ENCODE measurements around the gene ZNF787. TPM values are rescaled to one million over a fixed set of nuclear protein-coding genes. Genes with fewer than 3 reads are reported as not detected.

ZNF787 gene
- total and polyA plus RNA-seq, 10 donors, result 16.6 to 53.8 (median 30.9) TPM

DNA sequence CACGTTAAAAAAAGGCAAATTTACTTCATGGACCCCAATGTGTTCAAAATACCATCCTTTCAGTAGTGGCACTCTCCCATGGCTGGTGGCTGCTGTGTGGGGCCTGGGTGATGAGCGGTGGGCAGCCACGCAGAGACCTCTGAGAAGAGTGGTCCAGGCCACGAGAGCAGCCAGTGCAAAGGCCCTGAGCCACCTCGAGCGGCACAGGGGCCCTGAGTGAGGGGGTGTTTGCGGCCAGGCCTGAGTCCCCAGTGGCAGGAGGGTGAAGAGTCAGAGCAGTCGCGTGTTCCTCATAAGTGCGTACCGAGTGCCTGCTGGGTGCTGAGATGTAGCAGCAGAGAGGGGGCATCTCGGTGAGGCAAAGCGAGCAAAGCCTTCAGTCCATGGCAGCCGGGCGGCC lies 27.0 kb upstream of the ZNF787 start:
- no peak overlapping the region for H3K4me3 ChIP-seq
- 92 to 97% (median 95%) methylated on average over 8 to 15 of the region's 15 CpGs for WGBS, 5 donors
- DNase-seq, result no peak
- no peaks in the 10 kb centered on the region for H3K27me3 ChIP-seq (replicated peaks in 1 of 7)
- H3K27ac ChIP-seq, result no peak overlapping the region
- peaks cover 0 to 15% (median 0%) of the 10 kb centered on the region in 6 donors for H3K4me1 ChIP-seq
- no peak for TF ChIP-seq POLR2A (IDR thresholded peaks at IDR 0.05)
- TF ChIP-seq, protein P1, sequence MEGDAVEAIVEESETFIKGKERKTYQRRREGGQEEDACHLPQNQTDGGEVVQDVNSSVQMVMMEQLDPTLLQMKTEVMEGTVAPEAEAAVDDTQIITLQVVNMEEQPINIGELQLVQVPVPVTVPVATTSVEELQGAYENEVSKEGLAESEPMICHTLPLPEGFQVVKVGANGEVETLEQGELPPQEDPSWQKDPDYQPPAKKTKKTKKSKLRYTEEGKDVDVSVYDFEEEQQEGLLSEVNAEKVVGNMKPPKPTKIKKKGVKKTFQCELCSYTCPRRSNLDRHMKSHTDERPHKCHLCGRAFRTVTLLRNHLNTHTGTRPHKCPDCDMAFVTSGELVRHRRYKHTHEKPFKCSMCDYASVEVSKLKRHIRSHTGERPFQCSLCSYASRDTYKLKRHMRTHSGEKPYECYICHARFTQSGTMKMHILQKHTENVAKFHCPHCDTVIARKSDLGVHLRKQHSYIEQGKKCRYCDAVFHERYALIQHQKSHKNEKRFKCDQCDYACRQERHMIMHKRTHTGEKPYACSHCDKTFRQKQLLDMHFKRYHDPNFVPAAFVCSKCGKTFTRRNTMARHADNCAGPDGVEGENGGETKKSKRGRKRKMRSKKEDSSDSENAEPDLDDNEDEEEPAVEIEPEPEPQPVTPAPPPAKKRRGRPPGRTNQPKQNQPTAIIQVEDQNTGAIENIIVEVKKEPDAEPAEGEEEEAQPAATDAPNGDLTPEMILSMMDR (IDR thresholded peaks at IDR 0.05 in 8 of 11, conservative IDR thresholded peaks at IDR 0.05 in 3 of 11), result no peak
- peak in 1 of 3 donors; percentile 13 for TF ChIP-seq POLR2AphosphoS5 (IDR thresholded peaks at IDR 0.05)
- H3K9me3 ChIP-seq, result no peaks in the 10 kb centered on the region
- H3K36me3 ChIP-seq, result peaks cover 0 to 55% (median 25%) of the 10 kb centered on the region in 6 donors
- intact Hi-C loops (cut with DNase I; ENCODE audit: low total_unique reads), result no loop called here

DNA sequence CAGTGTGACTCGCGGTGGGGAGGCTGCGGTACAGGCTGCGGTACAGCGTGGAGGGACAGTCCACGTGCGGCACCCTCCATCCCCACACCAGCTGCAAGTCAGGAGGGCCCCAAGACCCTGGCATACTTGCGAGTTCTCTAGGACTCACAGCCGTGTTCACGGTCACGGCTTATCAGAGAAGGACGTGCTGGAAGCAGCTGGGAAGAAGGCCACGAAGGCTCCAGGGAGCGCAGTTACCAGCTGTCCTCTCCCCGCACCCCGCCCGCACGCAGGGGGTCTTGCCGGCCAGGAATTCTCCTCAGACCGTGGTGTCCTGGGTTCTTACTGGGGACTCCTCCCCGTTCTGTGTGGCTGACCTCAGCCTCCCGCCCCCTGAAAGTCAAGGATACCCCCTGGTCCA lies 26.2 kb upstream of the ZNF787 start:
- TF ChIP-seq POLR2A (IDR thresholded peaks at IDR 0.05) (no peak), POLR2AphosphoS5 (IDR thresholded peaks at IDR 0.05) (no peak)
- TF ChIP-seq, protein P1 (IDR thresholded peaks at IDR 0.05 in 8 of 11, conservative IDR thresholded peaks at IDR 0.05 in 3 of 11), result no peak
- no peaks in the 10 kb centered on the region for H3K9me3 ChIP-seq
- no peaks in the 10 kb centered on the region for H3K27me3 ChIP-seq (replicated peaks in 1 of 7)
- no peak overlapping the region for H3K27ac ChIP-seq
- H3K36me3 ChIP-seq, result peaks cover 0 to 54% (median 25%) of the 10 kb centered on the region in 6 donors
- WGBS, 5 donors, result 91 to 96% (median 93%) methylated on average over 17 to 22 of the region's 22 CpGs
- no peak for DNase-seq
- intact Hi-C loops (cut with DNase I; ENCODE audit: low total_unique reads), result no loop called here
- no peak overlapping the region for H3K4me3 ChIP-seq
- peaks cover 0 to 20% (median 6%) of the 10 kb centered on the region in 6 donors for H3K4me1 ChIP-seq

DNA sequence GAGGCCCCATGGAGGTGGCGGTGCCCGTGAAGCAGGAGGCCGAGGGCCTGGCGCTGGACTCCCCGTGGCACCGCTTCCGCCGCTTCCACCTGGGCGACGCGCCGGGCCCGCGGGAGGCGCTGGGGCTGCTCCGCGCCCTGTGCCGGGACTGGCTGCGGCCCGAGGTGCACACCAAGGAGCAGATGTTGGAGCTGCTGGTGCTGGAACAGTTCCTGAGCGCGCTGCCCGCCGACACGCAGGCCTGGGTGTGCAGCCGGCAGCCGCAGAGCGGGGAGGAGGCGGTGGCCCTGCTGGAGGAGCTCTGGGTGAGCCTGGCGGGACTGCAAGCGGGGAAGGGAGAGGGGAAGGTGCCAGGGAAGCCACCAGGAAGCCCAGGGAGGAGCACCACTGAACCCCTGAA lies 25.8 kb upstream of the ZNF787 start:
- H3K9me3 ChIP-seq, result no peaks in the 10 kb centered on the region
- WGBS, 5 donors, result 96 to 98% (median 97%) methylated on average over 22 to 31 of the region's 31 CpGs

DNA sequence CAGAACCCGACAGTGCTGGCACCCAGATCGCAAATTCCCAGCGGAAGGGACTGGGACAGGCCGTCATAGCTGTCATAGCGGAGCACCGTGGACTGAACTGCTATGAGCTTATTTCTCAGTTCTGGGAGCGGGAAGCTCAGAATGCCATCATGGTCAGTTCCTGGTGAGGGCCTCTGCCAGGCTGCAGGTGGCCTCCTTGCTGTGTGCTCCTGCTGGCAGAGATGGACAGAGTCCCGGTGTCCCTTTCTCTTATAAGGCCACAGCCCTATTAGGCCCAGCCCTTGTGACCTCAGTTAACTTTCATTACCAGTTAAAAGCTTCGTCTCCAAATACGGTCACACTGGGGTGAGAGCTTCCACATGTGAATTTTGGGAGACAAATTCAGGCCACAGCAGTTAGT lies 24.6 kb upstream of the ZNF787 start:
- H3K36me3 ChIP-seq, result peaks cover 0 to 54% (median 25%) of the 10 kb centered on the region in 6 donors
- DNase-seq, result no peak
- TF ChIP-seq POLR2AphosphoS5 (IDR thresholded peaks at IDR 0.05), result no peak
- TF ChIP-seq, protein P1 (IDR thresholded peaks at IDR 0.05 in 8 of 11, conservative IDR thresholded peaks at IDR 0.05 in 3 of 11), result no peak
- no peak for TF ChIP-seq POLR2A (IDR thresholded peaks at IDR 0.05)
- no peak overlapping the region for H3K4me3 ChIP-seq
- H3K9me3 ChIP-seq, result no peaks in the 10 kb centered on the region
- WGBS, 5 donors, result 88 to 97% (median 93%) methylated on average over 8 to 10 of the region's 10 CpGs
- H3K27me3 ChIP-seq (replicated peaks in 1 of 7), result no peaks in the 10 kb centered on the region
- H3K4me1 ChIP-seq, result peaks cover 6 to 29% (median 14%) of the 10 kb centered on the region in 6 donors
- intact Hi-C loops (cut with DNase I; ENCODE audit: low total_unique reads), result no loop called here
- no peak overlapping the region for H3K27ac ChIP-seq

More for the DNA sequence above, 25.8 kb upstream of the ZNF787 start:
- H3K27me3 ChIP-seq (replicated peaks in 1 of 7), result no peaks in the 10 kb centered on the region
- no peak overlapping the region for H3K4me3 ChIP-seq
- intact Hi-C loops (cut with DNase I; ENCODE audit: low total_unique reads), result no loop called here
- H3K4me1 ChIP-seq, result peaks cover 3 to 24% (median 10%) of the 10 kb centered on the region in 6 donors
- TF ChIP-seq, protein P1 (IDR thresholded peaks at IDR 0.05 in 8 of 11, conservative IDR thresholded peaks at IDR 0.05 in 3 of 11), result no peak
- TF ChIP-seq POLR2A (IDR thresholded peaks at IDR 0.05) (no peak), POLR2AphosphoS5 (IDR thresholded peaks at IDR 0.05) (no peak)
- no peak for DNase-seq
- H3K36me3 ChIP-seq, result peaks cover 0 to 54% (median 25%) of the 10 kb centered on the region in 6 donors
- H3K27ac ChIP-seq, result no peak overlapping the region

Data from spleen (tissue), 11 donors.